Psoas muscle (tissue), 8 donors: ENCODE data around the gene NELFB. TPM values are rescaled to one million over a fixed set of nuclear protein-coding genes. Genes with fewer than 3 reads are reported as not detected.

ENCODE experiments used
- ATAC-seq, 4 donors: fragments of 200-7000 bp; cut with Tn5 transposase; one replicate each; pipeline ENCODE4 v1.9.1; 2020; ENCODE audit warnings: moderate library complexity in 3 of 4, mild to moderate bottlenecking in 2 of 4
- DNase-seq, 2 donors: peaks; one replicate each; pipeline ENCODE4 v3.0.0-alpha.2; 2020
- H3K27ac ChIP-seq: fragments of 200-600 bp; one replicate; pipeline ENCODE4 v1.8.0; 2022
- H3K27me3 ChIP-seq, 3 donors: fragments of 200-600 bp in 1 of 3; one replicate each; pipeline versions ENCODE4 v1.6.1 to v1.8.0; 2013 to 2022; ENCODE audit warnings: low read length in 2 of 3, mild to moderate bottlenecking in 2 of 3, moderate library complexity in 1 of 3; ENCODE audit not compliant: insufficient read depth in 3 of 3
- H3K36me3 ChIP-seq, 2 donors: fragments of 200-600 bp in 1 of 2; one replicate each; pipeline versions ENCODE4 v1.6.1 to v1.8.0; 2013 to 2022; ENCODE audit warnings: low read depth in 1 of 2, mild to moderate bottlenecking in 1 of 2, moderate library complexity in 1 of 2; ENCODE audit not compliant: insufficient read depth in 1 of 2
- H3K4me1 ChIP-seq: fragments of 200-600 bp; one replicate; pipeline ENCODE4 v1.8.0; 2022
- H3K4me3 ChIP-seq: fragments of 200-600 bp; one replicate; pipeline ENCODE4 v1.8.0; 2022; ENCODE audit warnings: mild to moderate bottlenecking
- H3K9me3 ChIP-seq: fragments of 200-600 bp; one replicate; pipeline ENCODE4 v1.8.0; 2022
- WGBS, 3 donors: extraction: QIAGEN DNeasy Blood & Tissue Kit; methylation state at CpG; one replicate each; pipeline versions ENCODE4 v1.1.6 to v1.1.7; 2013; 5-methylcytosine and 5-hydroxymethylcytosine counted together
- intact Hi-C, 2 donors: fragments of 100-400 bp; cut with DNase I; formaldehyde crosslinking; loops; one replicate each; pipeline versions ENCODE4 v1.11.0 to v1.14.2; 2022
- polyA plus RNA-seq, 3 donors: library from polyadenylated mRNA; stranded (reverse); fragments of 200-250 nt; gene quantifications; one replicate each; pipeline ENCODE4 v1.2.3, GENCODE V29; 2013
- total RNA-seq, 4 donors: library from RNA; stranded (reverse); fragmentation: NEBNext Ultra II Directional in 2 of 4; extraction: Animal tissue kit (Norgen Biotek cat#: 25700) in 2 of 4; gene quantifications; one replicate each; pipeline versions ENCODE4 v1.2.1 to v1.2.4, GENCODE V29; 2021 to 2023
- TF ChIP-seq, protein P1 (sequence below): fragments of 200-600 bp; IDR thresholded peaks from one replicate; pipeline ENCODE4 v1.8.0; 2022; ENCODE audit warnings: antibody characterized with exemption
- donor health status: healthy with polysubstance abuse.
- donor health status: DM: no; HTN: no; CAD: no; lungs with moderate emphysema.
- donor health status: Bipolar disorder and iron deficiency.
- donor health status: healthy.
- donor health status: DM: yes; HTN: yes; CAD: no.
- donor health status: DM: no; HTN: no; CAD: no.
- donor health status: DM: no; HTN: no; CAD: no.
- donor health status: DM: yes; HTN: yes; CAD: no.

NELFB gene
- total and polyA plus RNA-seq, 7 donors, result 39.1 to 74.3 (median 43.8) TPM

DNA sequence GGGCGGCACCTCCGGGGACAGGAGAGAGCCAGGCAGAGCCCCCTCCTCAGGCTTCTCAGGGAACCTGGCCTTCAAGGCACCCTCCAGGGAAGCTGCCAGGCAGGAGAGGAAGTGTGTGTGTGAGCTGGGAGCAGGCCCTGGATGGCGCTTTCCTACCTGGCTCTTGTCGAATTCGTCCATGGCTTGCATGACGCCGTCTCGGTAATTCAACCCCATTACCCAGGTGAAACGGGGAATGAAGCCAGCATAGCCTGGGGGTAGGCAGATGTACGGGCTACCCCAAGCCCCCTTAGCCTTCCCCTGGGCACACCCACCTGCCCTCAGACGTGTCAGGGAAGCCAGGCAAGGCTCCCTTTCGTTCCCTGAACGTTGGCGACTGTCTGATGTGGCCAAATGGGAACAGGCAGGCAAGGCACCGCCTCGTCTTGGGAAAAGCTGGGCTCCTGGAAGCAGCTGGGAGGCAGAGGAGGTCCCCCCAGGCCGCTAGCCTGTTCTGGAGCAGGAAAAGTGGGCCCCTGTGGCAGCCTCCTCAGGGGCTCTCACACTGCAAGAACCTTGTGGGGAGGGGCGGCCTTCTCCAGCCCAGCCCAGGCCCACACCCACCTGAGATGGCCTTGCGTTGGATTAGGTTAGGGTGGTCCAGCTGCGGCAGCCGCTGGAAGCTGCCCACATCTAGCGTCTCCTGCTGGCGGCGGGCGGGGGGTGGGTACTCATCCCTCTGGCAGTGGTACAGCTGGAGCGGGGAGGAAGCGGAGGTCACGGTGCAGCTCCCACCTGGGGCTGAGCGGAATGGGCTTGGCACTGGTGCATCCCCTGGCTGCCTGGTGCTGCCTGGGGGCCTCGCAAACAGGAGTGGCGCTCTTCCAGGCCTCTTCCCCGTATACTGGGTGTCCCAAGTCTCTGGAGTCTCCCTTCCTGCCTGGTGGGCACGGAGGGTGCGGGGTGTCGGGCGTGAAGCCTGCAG is 10.4 kb upstream of the NELFB start:
- Histone ChIP-seq H3K4me1 (peaks cover 40% of the 10 kb centered on the region), H3K27ac (peak overlapping the region; percentile 58)
- WGBS, 3 donors, result 62 to 66% (median 65%) methylated on average over 30 to 36 of the region's 36 CpGs

DNA sequence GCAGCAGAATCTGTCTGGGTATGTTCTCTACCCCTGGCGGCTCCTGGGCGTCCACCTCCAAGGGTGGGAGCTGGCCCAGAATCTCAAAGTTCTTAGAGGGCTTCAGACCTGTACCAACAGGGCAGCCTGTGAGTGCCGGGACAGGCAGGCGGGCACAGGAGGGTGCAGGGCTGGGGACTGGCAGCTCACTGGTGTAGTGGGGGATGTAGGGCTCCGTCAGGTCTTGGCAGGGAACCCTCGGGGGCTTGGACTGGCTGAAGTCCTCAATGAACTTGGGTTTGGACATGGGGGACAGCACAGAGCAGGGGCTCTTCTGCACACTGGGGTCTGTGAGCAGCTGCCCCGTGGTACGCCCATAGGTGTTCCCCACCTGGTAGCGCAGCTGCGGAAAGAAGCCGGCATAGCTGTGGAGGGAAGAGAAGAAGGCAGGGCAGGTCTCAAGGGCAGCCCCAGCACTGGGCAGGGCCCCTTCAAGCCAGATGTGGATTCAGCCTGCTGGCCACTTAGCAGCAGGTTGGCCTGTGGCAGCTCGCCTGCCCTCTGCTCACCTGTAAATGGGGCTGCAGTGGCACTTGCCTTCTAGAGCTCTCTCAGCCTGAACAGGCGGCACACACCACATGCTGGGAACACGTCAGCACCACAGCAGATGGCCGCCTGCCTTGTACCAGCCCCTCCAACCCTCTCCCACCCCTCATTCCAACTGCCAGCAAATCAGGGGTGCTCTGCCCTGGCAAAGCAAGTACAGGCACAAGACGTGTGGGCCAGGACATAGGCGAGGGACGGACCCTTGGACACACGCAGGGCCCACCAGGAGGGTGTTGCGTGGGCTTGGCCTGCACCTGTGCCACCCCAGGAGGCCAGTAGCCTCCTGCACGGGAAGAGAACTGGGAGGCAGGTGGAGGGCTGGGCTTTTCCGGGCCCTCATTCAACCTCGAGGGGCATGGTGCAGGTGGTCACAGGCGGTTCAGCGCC is 9.4 kb upstream of the NELFB start:
- TF ChIP-seq, protein P1, sequence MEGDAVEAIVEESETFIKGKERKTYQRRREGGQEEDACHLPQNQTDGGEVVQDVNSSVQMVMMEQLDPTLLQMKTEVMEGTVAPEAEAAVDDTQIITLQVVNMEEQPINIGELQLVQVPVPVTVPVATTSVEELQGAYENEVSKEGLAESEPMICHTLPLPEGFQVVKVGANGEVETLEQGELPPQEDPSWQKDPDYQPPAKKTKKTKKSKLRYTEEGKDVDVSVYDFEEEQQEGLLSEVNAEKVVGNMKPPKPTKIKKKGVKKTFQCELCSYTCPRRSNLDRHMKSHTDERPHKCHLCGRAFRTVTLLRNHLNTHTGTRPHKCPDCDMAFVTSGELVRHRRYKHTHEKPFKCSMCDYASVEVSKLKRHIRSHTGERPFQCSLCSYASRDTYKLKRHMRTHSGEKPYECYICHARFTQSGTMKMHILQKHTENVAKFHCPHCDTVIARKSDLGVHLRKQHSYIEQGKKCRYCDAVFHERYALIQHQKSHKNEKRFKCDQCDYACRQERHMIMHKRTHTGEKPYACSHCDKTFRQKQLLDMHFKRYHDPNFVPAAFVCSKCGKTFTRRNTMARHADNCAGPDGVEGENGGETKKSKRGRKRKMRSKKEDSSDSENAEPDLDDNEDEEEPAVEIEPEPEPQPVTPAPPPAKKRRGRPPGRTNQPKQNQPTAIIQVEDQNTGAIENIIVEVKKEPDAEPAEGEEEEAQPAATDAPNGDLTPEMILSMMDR, result no peak
- peaks cover 40% of the 10 kb centered on the region for H3K4me1 ChIP-seq
- H3K9me3 ChIP-seq, result no peaks in the 10 kb centered on the region
- H3K4me3 ChIP-seq, result no peak overlapping the region
- 88 to 90% (median 88%) methylated on average over 25 of the region's 25 CpGs for WGBS, 3 donors
- peaks cover 0 to 23% of the 10 kb centered on the region in 2 donors for H3K36me3 ChIP-seq
- no peak overlapping the region for H3K27ac ChIP-seq
- DNase-seq, result no peak
- ATAC-seq, result no peak
- intact Hi-C loops, result no loop called here
- H3K27me3 ChIP-seq, result no peaks in the 10 kb centered on the region

More for the DNA sequence above, 10.4 kb upstream of the NELFB start:
- no peaks in the 10 kb centered on the region for H3K27me3 ChIP-seq
- TF ChIP-seq, protein P1, result no peak
- ATAC-seq, result no peak
- DNase-seq, result no peak
- H3K4me3 ChIP-seq, result no peak overlapping the region
- H3K9me3 ChIP-seq, result no peaks in the 10 kb centered on the region
- intact Hi-C loops, result no loop called here
- H3K36me3 ChIP-seq, result peaks cover 0 to 23% of the 10 kb centered on the region in 2 donors

DNA sequence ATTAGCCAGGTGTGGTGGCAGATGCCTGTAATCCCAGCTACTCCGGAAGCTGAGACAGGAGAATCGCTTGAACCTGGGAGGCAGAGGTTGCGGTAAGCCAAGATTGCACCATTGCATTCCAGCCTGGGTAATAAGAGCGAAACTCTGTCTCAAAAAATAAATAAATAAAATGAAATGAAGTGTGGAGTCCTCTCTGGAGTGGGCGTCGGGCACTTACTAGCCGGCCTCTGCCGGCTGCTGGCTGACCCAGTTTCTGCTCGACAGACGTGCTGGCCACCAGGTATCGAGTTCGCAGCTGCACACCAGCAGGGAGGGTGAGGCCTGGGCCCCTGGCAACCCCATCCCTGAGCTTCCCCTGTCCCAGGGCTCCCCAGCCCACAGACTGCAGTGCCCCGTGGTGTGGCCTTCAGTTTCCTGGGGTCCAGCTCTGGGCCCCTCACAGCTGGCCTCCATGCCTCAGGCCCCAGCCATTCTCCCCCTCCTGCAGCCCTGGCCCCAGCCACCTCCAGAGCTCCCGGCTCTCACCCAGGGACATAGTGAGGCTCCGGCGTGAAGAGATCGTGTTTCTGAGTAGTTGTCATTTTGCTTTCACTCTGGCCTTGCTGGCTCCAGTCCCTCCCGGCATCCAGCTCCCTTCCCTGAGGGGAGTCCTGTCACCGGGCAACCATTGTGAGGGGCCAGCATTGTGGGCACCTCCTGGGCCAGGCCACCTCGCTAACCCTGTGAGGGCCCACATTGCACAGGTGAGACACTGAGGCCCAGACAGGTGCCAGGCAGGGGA is 7.8 kb upstream of the NELFB start:
- Histone ChIP-seq H3K27me3 (no peaks in the 10 kb centered on the region), H3K4me1 (peaks cover 36% of the 10 kb centered on the region), H3K4me3 (peak overlapping the region; percentile 21), H3K9me3 (no peaks in the 10 kb centered on the region), H3K36me3 (peaks cover 0 to 17% of the 10 kb centered on the region in 2 donors), H3K27ac (peak overlapping the region; percentile 73)
- 30 to 41% (median 38%) methylated on average over 20 of the region's 20 CpGs for WGBS, 3 donors
- intact Hi-C loops, result no loop called here
- DNase-seq (no peak), ATAC-seq (peak; percentile 17 to 75 (median 68))
- TF ChIP-seq, protein P1, result no peak

DNA sequence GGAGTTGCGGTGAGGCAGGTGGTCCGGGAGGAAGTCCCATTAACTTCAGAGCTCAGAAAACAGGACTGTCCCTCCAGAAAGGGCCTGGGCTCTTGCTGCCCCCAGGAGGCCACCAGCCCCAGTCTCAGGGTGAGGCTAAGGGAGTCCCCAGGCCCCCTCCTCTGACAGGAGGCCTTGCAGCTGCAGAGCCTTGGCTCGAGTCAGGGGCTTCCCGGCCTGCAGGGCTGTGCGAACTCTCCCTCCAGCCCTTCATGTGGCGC is 7.3 kb upstream of the NELFB start:
- Histone ChIP-seq H3K27me3 (no peaks in the 10 kb centered on the region), H3K9me3 (no peaks in the 10 kb centered on the region), H3K36me3 (peaks cover 0 to 12% of the 10 kb centered on the region in 2 donors), H3K27ac (peak overlapping the region; percentile 73), H3K4me1 (peaks cover 31% of the 10 kb centered on the region), H3K4me3 (no peak overlapping the region)
- intact Hi-C loops, result no loop called here
- ATAC-seq, result no peak
- no peak for DNase-seq
- 75 to 81% (median 80%) methylated on average over 6 of the region's 6 CpGs for WGBS, 3 donors
- TF ChIP-seq, protein P1, result no peak
